G401 (cell line): Measurements from ENCODE around the gene ABCA8. TPM values are rescaled to one million over a fixed set of nuclear protein-coding genes. Genes with fewer than 3 reads are reported as not detected.
A peak's percentile ranks its signal among the peaks of the same experiment; 100 is the strongest.

Source experiments
- DNase-seq: peaks from one replicate; pipeline ENCODE4 v3.0.0-alpha.2; 2015; ENCODE audit warnings: low spot score
- in situ Hi-C: cut with HindIII; loops from 2 replicates; pipeline ENCODE4 v1.10.0; 2016; ENCODE audit warnings: low sequenced_read_pairs, mixed read lengths
- total RNA-seq: library from RNA; depleted of rRNA; stranded (reverse); fragments of >200 nt; shearing (Covaris generic); gene quantifications from 2 replicates; pipeline ENCODE4 v1.2.3, GENCODE V29; 2014

ABCA8 gene
- total RNA-seq, 1 experiment from 2014 or later = not detected

GRCh38 chr17:68878226-68878885 is 76.8 kb downstream of the ABCA8 start:
- in situ Hi-C loops = no loop called here
- DNase-seq = no peak

- DNase-seq = no peak
- in situ Hi-C loops = no loop called here
Observed at GRCh38 chr17:68871447-68871846, 83.7 kb downstream of the ABCA8 start.

GRCh38 chr17:68870976-68871375 is 84.2 kb downstream of the ABCA8 start:
- in situ Hi-C loops = no loop called here
- no peak for DNase-seq

GRCh38 chr17:68870161-68870826 is 84.9 kb downstream of the ABCA8 start:
- no peak for DNase-seq
- in situ Hi-C loops = no loop called here

- peak; percentile 0 for DNase-seq
- in situ Hi-C loops = no loop called here
Observed at GRCh38 chr17:68868708-68869107, 86.5 kb downstream of the ABCA8 start.

- no peak for DNase-seq
- in situ Hi-C loops = no loop called here
Observed at GRCh38 chr17:68867759-68868516, 87.3 kb downstream of the ABCA8 start.

GRCh38 chr17:68865584-68865983 is 89.6 kb downstream of the ABCA8 start:
- in situ Hi-C loops = no loop called here
- DNase-seq = no peak

- DNase-seq = no peak
- in situ Hi-C loops = no loop called here
Observed at GRCh38 chr17:68863091-68863652, 92.0 kb downstream of the ABCA8 start.

GRCh38 chr17:68861602-68862001 is 93.6 kb downstream of the ABCA8 start:
- in situ Hi-C loops = no loop called here

GRCh38 chr17:68860941-68861340 is 94.3 kb downstream of the ABCA8 start:
- DNase-seq = no peak
- in situ Hi-C loops = no loop called here

More at GRCh38 chr17:68861602-68862001, 93.6 kb downstream of the ABCA8 start:
- DNase-seq = no peak

- DNase-seq = no peak
- in situ Hi-C loops = no loop called here
Observed at GRCh38 chr17:68854452-68854851, 100.7 kb downstream of the ABCA8 start.

- DNase-seq = no peak
- in situ Hi-C loops = no loop called here
Observed at GRCh38 chr17:68853439-68853838, 101.8 kb downstream of the ABCA8 start.

GRCh38 chr17:68853036-68853435 is 102.2 kb downstream of the ABCA8 start:
- DNase-seq = no peak
- in situ Hi-C loops = no loop called here

GRCh38 chr17:68851890-68852289 is 103.3 kb downstream of the ABCA8 start:
- DNase-seq = no peak
- in situ Hi-C loops = no loop called here

GRCh38 chr17:68850749-68851510 is 104.3 kb downstream of the ABCA8 start:
- DNase-seq = no peak
- in situ Hi-C loops = no loop called here

GRCh38 chr17:68849673-68850610 is 105.2 kb downstream of the ABCA8 start:
- in situ Hi-C loops = no loop called here

GRCh38 chr17:68847711-68848110 is 107.5 kb downstream of the ABCA8 start:
- in situ Hi-C loops = no loop called here
- DNase-seq = no peak

More at GRCh38 chr17:68849673-68850610, 105.2 kb downstream of the ABCA8 start:
- no peak for DNase-seq

GRCh38 chr17:68843522-68843921 is 111.7 kb downstream of the ABCA8 start:
- DNase-seq = no peak
- in situ Hi-C loops = no loop called here
